Measurements from ENCODE around the gene FARP1.

FARP1 gene

DNA sequence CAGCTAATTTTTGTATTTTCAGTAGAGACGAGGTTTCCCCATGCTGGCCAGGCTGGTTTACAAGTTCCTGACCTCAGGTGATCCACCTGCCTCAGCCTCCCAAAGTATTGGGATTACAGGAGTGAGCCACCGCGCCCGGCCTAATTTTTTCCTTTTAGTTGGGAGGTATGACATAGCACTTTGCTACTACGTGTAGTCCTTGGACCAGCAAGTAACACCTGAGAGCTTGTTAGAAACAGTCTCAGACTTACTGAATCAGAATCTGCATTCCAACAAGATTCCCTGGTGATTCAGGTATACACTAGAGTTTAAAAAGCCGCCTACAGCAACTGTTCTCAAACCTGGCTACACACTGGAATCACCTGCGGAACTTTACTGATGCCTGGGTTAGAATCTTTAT, 1.8 kb upstream of the FARP1 start:
- DNase-seq (ENCODE audit: low read depth): no peak

DNA sequence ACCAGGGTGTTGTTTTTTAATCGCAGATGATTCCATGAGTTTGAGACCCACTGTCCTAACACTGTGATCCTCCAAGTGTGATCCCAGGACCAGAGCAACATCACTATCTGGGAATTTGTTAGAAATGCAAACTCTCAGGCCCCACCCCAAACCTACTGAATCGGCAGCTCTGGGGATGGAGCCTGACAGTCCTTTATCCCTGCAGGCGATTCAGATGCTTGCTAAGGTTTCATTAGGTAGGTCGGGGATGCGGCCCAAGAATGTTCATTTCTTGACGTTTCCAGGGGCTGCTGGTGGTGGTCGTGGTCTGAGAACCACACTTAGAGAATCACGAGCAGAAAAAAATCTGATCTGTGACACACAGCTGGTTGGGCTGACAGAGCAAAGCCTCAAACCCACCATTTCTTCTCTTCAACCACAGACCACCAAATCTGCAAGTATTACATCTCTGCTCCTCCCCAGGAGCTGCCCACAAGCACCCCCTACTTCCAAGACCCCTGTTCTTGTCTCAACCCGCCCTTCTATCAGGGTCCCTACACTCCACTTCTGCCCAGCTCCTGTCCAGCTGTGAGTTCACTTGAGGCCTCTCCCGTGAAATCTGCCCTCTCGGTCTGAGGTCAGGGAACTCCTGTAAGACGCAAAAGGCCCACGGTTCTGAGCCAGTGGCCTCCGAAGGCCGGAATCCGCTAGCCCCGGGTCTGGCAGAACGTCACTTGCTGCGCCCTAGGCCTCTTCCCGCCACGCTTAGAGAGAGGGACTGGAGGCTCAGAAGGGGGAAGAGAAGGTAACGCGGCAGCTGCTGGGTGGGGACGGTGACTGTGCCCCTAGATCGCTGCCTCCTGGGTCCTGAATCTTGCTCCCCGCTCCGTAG, 1.1 kb upstream of the FARP1 start:
- DNase-seq (ENCODE audit: low read depth): no peak

DNA sequence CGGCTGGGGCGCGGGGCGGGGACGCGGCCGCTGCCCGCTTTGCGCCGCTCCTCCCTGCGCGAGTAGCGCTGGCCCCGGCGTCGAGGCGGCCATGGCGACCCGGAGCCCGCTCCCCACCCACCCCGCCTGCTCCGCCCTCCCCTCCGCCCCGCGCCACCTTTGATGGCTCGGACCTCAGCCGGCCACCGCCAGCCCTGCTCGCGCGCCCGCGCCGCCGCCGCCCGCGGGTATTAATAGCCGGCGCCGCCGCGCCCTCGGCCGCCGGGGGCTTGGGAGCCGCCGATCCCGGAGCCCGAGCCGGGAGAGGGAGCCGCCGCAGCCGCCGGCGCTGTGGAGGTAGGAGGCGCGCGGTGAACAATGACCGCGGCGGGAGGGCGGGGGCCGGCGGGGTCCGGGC, 261 bp downstream of the FARP1 start:
- no peak for DNase-seq (ENCODE audit: low read depth)

DNA sequence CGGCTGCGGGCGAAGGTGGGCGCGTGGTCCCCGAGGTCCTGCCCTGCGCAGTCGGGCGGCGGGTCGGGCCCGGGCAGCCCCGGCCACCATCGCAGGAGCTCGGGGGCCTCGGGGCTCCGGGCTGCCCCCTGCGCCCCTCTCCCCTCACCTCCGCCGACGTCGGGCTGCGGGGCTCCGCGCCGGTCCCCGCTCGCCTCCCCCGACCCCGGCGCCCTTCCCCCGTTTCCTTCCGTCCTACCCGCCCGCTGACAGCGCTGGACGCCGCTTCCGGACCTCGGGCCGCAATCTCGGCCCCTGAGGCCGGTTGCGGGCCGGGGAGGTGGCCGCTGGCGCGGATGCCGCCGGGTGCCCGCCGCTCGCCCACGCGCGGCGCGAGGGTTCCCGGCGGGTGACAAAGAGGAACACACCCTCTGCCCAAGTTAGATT, 720 bp downstream of the FARP1 start:
- no peak for DNase-seq (ENCODE audit: low read depth)

DNA sequence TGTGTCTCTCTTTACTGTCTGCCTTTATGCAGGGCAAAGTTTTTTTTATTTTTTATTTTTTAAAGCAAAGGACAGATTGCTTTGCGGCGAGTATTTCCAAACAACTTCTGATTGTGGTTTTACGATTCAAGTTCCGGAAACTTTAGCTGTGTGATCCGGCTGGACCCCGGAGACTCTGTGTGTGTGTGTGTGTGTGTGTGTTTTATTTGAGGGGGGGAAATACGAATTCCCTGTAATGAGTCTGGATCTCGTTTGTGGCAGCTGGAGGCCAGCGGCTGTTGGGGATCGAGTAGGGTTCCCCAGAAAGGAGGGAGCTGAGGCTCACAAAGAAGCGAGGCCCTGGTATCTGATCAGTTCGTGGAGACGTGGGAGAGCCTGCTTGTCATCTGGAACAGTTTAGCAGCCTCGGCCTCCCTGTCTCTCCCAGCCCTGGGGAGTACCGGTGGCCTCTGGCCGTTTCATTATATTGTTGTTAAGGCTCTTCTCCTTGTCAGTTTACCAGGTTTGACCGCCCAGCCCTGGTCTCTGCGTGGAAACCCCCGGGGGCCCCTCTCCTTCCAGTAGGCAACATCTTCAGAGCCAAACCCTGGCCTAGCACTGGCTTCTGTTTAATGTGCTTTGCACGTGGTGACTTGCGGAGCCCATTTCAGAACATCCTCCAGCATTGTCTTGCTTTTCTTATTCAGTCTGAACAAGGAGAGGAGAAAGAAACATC, 1.3 kb downstream of the FARP1 start:
- no peak for DNase-seq (ENCODE audit: low read depth)

DNA sequence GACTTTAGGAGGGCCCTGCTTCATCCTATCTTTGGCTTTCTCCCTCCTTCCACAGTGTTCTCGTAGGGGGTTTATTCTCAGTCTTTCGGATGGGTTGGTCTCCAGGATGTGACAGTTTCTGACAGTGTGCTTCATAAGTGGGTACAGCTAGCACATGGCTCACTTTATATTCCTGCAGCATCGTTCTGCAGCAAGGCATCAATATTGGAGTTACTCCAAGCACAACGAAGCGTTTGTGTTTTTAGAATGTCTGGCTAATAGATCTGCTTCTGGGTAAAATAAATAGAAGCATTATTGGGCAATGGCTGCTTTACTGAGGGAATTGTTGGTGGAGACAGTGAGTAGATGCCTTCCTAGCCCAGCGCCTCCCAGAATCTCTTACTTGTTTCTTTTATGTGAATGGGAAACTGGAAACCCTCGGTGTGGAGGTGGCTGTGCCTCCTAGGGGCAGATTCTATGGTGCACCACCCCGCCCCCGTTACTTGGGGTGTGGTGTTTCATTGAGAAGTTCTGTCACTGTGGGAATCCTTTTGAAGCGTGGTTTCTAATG, 2.0 kb downstream of the FARP1 start:
- no peak for DNase-seq (ENCODE audit: low read depth)

DNA sequence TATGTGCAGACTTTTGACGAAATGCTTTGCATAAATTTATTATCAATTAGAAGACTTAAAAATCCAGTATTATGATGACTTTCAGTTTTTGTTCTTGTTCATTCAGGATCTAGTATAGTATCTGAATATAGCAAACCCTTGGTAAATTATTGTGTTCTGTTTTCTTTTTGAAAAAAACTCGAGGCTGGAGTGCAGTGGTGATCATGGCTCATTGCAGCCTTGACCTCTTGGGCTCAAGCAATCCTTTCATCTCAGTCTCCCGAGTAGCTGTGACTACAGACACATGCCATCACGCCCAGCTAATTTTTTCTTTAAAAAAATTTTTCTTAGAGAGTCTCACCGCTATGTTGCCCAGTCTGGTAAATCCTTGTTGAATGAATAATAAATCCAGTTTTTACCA, 4.6 kb downstream of the FARP1 start:
- no peak for DNase-seq (ENCODE audit: low read depth)

DNA sequence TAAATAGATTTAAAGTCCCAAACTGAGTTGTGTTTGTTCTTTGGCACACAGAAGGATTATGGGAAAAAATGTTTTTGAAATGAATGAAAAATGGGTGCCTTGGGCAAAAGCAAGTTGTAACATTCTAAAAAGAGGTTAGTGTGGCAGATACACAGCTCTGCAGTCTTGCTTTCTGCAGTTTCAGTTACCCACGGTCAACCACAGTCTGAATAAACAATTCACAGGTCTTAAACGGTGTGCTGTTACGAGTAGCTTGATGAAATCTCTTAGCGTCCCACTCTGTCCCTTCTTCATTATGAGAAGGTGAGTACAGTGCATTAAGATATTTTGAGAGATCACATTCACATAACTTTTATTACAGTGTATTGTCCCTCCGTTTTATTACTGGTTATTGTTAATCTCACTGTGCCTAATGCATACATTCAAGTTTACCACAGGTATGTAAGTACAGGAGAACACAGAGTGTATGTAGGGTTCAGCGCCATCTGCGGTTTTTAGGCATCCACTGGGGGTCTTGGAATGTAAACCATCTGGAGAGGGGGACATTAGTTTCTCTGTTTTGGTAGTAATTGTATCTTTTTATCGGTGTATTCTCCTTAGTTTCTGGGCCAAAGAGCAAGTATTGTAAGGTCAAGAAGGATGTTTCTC, 8.1 kb downstream of the FARP1 start:
- DNase-seq (ENCODE audit: low read depth): no peak

DNA sequence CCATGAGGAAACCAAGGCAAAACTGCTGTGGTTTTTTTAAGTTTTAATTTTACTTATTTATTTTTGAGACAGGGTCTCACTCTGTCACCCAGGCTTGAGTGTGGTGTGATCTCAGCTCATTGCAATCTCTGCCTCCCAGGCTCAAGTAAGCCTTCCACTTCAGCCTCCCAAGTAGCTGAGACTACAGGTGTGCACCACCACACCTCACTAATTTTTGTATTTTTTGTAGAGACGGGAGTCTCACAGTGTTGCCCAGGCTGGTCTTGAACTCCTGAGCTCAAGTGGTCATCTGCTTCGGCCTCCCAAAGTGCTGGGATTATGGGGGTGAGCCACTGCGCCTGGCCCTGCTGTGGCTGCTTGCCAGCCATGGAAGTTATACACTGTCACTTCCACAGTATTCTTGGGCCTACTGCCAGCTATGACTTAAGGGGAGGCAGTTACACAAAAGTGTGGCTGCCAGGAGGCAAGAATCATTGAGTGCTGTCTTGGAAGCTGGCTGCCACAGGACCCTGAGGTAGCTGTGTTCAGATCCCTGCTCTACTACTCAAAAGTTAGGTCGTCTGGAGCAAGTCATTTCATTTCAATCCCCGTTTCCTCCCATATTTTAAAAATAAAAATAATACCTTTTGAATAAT, 12.7 kb downstream of the FARP1 start:
- no peak for DNase-seq (ENCODE audit: low read depth)

DNA sequence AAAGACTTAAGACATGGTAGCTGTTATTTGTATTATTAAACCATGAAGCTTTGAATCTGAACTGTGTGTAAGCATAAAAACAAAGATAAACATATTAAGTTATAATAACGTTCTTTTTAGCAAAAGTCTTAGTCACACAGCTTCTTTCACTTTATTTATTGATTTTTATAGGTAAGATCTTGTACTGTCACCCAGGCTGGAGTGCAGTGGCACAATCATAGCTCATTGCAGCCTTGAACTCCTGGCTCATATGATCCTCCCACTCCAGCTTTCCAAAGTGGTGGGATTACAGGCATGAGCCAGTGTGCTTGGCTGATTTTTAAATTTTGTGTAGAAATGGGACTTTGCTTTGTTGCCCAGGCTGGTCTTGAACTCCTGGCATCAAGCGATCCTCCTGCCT, 13.4 kb downstream of the FARP1 start:
- no peak for DNase-seq (ENCODE audit: low read depth)

DNA sequence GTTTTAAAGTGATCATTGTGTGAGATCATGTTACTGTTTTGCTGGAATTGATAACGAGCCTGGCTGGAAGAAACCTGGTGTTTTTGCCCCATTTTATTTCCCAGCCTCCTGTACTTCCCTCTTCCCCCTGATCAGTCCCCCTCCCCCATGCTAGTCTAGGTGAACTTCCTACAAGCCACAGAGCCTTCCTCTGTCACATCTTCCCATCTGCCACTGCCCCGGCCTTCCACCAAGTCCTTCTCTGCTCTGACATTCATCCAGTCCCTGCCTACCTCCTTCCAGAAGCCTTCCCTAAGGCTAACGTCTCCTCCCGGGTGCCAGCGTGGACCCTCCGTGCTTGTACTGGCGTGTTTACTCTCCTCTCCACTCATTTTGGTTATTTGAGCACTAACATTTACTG, 14.3 kb downstream of the FARP1 start:
- no peak for DNase-seq (ENCODE audit: low read depth)

DNA sequence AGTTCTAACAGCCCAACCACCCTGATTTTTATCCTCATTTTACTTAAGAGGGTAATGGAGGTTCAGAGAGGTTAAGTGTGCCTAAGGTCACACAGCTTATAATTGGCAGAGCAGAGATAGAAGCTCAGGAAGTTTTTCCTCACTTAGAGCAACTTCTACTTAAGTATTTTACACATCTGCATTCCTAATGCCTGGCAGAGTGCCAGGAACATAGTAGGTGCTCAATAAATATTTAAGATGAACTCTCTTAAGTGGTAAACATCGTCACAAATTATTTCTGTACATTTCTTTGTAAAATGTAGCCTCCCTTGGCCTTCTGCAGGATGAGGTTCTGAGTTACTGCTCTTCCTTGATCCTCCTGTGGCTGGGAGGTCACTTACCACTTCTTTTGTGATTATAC, 14.7 kb downstream of the FARP1 start:
- DNase-seq (ENCODE audit: low read depth): no peak

DNA sequence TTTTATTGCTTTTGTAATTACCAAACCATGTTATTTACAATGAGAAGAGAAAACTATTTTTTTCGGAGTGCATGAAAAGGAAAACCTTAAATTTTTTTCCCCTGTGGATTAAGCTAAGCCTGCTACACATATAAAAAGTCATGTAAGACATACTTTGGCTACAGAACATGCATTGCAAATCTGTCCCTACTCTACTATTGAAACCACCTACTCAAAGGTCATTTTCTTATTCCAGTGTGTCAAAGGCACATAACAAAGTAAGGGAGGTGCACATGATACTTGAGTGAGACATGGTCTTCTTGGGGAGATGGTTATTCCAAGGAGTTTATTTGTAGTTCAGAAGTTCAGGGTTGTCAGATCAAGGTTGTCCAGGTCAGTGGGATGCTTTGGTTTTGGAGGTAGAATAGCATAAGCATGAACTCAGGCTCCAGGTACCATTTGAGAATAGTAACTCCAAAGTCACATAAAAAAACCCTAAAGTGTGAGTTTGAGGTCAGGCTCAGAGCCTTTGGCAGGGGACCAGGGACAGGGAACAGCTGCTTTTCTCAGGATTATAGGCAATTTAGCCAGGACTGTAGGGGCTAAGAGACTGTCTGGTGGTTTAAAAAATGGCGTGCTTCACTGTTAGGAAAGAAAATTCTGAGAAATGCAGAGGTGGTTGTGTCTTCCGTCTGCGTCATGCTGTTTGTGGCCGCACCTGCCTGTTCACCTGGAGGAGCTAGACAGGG, 15.4 kb downstream of the FARP1 start:
- DNase-seq (ENCODE audit: low read depth): no peak

DNA sequence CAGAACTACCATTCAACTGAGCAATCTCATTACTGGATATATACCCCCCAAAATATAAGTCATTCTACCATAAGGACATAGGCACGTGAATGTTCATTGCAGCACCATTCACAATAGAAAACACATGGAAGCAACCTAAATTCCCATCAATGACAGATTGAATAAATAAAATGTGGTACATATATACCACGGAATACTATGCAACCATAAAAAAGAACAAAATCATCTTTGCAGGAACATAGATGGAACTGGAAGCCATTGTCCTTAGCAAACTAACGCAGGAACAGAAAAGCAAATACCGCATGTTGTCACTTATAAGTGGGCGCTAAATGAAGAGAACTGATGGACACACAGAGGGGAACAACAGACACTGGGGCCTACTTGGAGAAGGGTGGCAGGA, 20.0 kb downstream of the FARP1 start:
- no peak for DNase-seq (ENCODE audit: low read depth)

DNA sequence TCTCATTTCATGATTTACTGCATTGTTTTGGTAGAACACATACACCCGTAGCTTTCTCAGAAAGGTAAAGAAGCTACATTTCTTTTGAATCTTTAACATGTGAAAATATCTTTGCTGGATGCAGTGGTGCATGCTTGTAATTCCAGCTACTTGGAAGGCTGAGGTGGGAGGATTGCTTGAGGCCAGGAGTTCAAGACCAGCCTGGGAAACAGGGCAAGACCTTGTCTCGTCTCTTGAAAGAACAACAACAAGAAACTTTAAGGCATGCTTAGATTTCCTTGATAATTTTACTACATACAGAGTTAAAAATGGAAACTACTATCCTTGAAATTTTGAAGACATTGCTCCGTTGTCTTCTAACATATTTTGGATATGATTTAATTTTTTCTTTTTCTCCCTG, 26.4 kb downstream of the FARP1 start:
- no peak for DNase-seq (ENCODE audit: low read depth)

DNA sequence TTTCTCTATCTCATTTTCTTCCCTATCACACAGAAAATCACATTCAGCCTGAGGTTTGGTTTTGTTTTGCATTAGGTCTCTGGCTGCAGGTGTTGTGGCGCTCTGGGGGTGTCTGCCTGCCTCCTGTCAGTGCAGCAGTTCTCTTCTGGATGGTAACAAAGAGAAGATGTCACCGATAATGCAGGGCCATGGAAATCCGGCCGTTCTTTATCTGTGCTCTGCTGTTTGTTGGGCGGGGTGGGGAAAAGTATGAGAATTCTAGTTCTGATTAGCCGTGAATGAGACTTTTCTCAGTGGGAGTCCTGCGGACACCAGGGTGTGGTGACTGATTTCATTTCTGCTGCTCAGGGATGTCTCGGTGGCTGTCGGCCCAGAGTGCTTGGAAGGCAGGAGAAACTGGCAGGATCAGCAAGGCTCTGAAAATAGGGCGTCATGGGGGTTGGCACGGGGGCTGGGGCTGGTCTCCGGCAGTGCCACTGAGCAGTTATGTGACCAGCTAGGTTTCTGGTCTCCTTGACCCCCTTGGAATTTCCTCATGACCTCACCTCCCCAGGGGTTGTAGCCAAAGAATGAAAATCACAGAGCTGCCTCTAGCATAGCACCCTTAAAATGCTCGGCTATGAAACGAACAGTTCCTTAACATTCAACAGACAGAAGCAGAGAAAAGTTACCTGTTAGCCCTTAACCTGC, 29.2 kb downstream of the FARP1 start:
- DNase-seq (ENCODE audit: low read depth): no peak

DNA sequence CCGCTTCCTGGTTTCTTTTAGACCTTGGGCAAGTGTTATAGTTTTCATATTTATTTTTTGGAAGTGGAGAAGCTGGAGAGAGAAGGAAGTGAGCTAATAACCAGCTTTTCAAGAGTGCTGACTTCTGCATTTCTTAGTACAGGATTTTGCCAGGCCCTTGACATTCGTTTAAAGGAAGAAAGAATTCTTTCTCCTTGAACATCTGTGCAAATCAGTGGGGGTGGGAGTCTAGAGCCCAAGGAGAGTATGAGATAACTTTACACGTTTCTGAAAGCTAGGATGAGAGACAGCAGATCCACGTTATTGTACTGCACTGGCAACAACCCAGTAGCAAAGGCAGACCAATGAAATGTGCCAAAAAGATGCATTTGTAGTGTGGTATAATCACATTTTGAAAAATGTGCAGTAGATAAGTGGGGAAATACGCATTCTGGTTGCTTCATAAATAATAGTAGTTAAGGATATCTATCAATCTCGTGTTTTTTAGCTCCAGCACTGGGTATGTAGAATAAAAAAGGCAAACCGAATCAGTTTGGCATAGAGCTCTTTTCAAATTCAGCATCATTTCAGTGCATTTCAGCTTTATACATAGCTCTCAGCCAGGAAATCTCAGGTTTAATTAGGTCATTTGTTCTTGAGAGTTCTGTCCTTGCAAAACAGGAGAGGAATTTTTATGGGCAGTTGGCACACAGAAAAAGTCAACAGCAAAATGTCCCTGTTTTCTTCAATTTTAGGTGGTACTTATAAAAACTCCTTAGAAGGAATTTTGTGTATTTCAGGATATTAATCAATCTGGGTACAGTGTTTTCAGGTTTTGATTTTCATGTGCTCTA, 29.9 kb downstream of the FARP1 start:
- no peak for DNase-seq (ENCODE audit: low read depth)

DNA sequence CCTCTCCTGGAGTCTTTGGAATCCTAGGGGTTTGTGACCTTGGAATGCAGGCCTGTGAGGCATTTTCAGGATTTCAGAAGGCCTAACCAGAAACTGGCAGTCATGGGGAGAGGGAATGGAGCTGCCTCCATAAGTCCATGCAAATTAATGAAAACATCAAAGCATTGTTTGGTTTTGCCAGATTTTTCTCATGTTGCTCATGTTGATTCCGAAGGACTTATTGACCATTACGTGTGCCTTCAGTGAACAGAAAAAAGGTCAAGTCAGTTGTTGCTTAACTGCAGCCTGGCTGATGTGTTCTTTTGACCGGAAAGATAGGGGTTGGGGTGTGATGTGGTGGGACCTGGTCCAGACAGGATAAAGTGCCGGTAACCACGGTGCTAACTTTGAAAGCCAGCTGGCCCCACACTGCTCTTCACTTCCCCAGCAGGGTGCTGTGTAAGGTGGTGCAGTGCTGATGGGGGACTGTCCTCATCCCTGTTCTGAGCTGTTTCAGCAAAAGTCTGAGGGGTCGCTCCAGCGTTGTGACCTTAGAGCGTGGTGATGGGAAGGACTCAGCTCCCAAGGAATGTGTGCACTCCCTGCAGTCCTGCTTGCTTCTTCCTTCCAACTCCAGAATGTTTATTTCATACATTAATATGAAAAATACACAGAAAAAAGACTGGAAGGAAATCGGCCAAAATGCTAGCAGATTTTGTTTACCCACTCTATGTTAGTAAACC, 30.7 kb downstream of the FARP1 start:
- DNase-seq (ENCODE audit: low read depth): no peak

DNA sequence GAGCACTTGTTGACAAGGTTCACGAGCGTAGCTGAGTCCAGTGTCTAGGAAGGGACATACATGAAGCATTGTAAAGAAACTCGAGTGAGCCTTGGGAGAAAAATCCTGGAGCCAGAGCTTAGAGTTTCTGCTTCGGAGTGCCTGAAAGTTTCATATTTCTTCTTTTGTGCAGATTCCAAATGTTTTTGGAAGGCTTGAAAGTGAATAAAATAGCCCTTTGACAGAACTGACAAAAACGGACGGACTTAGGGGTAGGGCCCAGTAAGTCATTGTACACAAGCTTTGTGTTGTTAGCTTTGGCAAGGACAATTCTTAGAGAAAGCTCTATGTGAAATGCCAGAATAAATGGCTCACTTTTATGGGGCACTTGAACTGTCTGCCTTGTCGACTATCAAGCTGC, 31.4 kb downstream of the FARP1 start:
- DNase-seq (ENCODE audit: low read depth): no peak
